GM12873 (cell line): Measurements from ENCODE around the gene RAB27A.

Experiments
- CTCF ChIP-seq: IDR thresholded peaks from 2 replicates; pipeline ENCODE4 v1.5.1; 2012; ENCODE audit warnings: low read depth, mild to moderate bottlenecking, moderate library complexity, low read length, control low read depth; ENCODE audit not compliant: insufficient read depth; ENCODE audit errors: missing control alignments

Gene RAB27A

GRCh38 chr15:55245059-55245458, 44.6 kb downstream of the RAB27A start:
- TF ChIP-seq CTCF = no peak

DNA sequence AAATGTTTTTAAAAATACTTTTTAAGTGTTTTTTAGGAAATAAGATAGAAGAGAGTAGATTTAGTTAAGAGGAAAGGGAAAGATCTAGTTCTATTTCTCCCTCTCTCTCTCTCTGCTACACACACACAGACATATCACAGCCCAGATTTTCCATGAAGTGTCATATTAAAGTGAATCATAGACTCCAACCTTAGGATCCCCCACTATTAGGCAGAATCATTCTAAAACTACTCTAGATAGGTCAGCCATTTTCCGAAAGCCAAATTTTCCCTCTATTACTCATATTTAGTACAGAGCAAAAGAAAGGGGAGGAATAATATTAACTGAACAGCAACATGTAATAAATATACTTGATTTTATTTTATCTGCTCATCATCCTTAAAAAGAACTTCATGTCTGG, 47.7 kb downstream of the RAB27A start:
- no peak for TF ChIP-seq CTCF

DNA sequence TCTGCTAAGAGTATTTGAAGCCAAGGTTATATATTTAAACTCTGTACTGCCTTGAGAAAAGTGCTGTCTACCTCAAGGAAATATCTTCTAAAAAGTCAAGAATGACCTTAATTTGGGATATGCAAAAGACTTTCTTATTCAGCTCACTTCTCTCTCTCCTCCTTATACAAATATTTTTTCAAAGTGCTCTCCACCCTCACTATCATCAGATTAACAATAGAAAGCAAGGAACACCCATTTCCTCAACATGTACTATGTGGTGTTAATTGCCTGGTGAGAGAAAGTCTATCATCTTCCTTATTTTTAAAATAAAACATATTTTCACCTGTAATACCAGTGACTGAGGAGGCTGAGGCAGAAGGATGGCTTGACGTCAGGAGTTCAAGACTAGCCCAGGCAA, 48.4 kb downstream of the RAB27A start:
- TF ChIP-seq CTCF = no peak

DNA sequence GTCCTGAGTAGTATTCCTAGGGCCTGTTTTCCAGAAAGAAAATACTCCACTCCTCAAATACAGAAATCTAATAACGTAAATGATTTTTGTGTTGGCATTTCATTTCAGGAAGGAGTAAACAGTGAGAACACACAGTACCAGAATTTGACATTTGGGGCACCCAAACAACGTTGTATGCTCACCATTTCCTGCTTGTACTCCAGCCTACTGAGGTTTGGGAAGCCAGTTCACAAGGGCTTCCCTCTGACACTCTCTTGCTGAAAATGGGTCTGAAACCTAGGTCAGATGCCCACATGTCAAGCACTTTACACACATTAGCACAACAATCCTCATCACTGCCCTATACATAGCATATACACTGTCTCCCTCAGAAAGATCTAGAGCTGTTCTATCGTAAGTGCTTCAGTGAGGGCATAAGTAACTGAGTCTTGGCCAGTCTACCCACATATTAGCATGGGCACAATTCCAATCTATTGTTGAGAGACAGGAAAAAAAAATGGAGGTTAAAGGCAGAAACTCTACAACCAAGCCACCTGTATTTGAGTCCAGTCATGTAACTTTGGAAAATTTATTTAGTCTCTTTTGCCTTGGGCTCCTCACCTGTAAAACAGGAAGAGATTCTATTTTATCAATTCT, 49.4 kb downstream of the RAB27A start:
- TF ChIP-seq CTCF = no peak

- TF ChIP-seq CTCF = no peak
Measured at GRCh38 chr15:55239440-55240124, 50.0 kb downstream of the RAB27A start.

- TF ChIP-seq CTCF = no peak
Measured at GRCh38 chr15:55238877-55239276, 50.7 kb downstream of the RAB27A start.

GRCh38 chr15:55237219-55238130, 52.1 kb downstream of the RAB27A start:
- no peak for TF ChIP-seq CTCF
